Fibroblast of upper back skin (primary cell): Measurements from ENCODE around the gene MYO9B.

ENCODE experiments used
- DNase-seq: peaks from one replicate; pipeline ENCODE4 v3.0.0-alpha.2; 2013

MYO9B gene, protein sequence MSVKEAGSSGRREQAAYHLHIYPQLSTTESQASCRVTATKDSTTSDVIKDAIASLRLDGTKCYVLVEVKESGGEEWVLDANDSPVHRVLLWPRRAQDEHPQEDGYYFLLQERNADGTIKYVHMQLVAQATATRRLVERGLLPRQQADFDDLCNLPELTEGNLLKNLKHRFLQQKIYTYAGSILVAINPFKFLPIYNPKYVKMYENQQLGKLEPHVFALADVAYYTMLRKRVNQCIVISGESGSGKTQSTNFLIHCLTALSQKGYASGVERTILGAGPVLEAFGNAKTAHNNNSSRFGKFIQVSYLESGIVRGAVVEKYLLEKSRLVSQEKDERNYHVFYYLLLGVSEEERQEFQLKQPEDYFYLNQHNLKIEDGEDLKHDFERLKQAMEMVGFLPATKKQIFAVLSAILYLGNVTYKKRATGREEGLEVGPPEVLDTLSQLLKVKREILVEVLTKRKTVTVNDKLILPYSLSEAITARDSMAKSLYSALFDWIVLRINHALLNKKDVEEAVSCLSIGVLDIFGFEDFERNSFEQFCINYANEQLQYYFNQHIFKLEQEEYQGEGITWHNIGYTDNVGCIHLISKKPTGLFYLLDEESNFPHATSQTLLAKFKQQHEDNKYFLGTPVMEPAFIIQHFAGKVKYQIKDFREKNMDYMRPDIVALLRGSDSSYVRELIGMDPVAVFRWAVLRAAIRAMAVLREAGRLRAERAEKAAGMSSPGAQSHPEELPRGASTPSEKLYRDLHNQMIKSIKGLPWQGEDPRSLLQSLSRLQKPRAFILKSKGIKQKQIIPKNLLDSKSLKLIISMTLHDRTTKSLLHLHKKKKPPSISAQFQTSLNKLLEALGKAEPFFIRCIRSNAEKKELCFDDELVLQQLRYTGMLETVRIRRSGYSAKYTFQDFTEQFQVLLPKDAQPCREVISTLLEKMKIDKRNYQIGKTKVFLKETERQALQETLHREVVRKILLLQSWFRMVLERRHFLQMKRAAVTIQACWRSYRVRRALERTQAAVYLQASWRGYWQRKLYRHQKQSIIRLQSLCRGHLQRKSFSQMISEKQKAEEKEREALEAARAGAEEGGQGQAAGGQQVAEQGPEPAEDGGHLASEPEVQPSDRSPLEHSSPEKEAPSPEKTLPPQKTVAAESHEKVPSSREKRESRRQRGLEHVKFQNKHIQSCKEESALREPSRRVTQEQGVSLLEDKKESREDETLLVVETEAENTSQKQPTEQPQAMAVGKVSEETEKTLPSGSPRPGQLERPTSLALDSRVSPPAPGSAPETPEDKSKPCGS (N-terminal part only)

DNA sequence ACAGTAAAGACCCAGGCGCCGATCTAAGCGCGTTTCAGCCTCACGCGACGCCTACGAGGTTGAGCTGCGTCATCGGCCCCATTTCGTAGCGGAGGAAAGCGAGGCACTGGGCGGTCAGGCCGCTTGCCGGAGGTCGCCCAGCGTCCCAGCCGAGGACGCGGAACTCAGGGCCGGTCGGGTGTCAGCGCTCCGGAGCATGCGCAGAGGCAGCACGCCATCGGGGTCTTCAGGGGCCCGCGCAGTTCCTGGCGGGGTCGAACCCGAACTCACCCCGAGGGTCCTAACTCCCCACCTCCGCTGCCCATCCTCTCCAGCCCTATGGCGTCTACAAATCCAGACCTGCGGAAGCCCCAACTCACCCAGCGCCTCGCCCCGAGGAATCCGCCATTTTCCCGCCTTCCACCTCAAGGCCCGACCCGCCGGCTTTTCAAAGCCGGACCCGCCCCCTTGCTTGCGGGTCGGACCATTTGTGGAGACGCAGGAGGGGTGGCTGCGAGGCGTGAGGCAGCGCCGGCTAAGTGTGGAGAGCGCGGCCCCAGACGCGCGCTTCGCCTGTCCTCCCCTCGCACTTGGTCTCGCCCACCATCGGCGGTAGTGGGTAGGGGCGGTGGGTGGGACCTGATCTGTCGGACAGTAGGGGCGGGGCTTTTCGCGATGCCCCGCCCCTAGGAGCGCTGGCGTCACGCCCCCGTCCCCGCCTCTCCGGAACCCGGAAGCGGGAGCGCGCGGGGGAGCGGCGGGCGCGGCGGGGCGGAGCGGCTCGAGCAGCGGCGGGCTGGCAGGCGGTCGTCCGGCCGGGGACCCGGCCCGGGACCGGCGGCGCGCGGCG, at the start of gene MYO9B, which contains the start of gene HAUS8:
TSS of gene MYO9B (plus strand) at position 743 of the 829 bp plus-strand sequence. CDS start 25,941 bp downstream, outside the sequence.
TSS of gene HAUS8 (minus strand) at position 418 of the 829 bp plus-strand sequence. CDS start at position 388, 30 bp downstream.
- peak; percentile 100 for DNase-seq

- no peak for DNase-seq
Observed at GRCh38 chr19:17025991-17026658, 49.5 kb upstream of the MYO9B start.

DNA sequence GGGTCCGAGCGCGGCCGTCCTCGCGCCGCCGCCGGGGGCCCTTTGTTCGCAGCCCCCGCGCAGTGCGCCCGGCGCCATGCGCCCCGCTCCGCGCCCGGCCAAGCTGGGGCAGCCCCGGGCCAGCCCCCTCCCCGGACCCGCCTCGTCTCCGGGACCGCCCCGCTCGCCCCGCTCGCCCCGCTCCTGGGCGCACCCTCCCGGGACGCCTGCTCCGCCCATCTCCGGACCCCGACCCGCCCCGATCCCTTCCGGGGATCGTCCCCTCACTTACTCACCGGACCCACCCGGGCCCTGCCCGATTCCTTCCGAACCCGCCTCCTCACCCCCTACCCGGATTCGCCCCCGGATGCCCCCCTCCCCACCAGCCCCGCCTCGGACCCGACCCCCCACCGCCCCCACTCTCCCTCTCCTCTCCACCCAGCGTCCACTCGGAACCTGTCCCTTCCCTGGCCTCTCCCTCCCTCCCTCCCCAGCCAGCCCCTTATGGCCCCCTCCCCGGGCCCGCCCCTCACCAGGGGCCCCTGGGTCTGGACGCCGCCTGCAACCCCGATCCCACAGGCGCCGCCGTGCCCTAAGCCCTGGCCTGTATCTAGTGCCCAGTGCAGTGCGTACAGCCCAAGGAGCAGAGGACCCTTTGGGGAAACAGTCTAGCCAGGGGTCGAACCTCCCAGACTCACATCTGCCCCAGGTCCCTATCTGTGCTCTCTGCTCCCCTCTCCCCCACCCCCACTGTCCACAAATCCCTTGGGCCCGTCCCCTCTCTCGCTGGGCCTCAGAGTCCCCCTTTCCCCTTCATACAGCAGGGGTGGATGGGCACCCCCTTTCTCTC, 48.7 kb upstream of the MYO9B start, which contains the start of gene CPAMD8:
TSS of gene CPAMD8 (minus strand) at position 105 of the 829 bp plus-strand sequence. CDS start 168 bp downstream, outside the sequence.
- DNase-seq = no peak

GRCh38 chr19:17027535-17027975, 48.0 kb upstream of the MYO9B start:
- DNase-seq = no peak

DNA sequence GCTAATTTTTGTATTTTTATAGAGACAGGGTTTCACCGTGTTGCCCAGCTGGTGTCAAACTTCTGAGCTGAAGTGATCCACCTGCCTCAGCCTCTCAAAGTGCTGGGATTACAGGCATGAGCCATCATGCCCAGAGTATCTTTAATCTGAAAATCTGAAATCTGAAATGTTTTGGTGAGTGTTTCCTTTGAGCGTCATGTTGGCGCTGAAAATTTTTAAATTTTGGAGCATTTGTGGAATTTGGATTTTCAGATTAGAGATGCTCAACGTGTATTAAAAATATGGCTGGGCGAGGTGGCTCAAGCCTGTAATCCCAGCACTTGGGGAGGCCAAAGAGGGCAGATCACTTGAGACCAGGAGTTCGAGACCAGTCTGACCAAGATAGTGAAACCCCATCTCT, 43.8 kb upstream of the MYO9B start:
- DNase-seq = no peak

DNA sequence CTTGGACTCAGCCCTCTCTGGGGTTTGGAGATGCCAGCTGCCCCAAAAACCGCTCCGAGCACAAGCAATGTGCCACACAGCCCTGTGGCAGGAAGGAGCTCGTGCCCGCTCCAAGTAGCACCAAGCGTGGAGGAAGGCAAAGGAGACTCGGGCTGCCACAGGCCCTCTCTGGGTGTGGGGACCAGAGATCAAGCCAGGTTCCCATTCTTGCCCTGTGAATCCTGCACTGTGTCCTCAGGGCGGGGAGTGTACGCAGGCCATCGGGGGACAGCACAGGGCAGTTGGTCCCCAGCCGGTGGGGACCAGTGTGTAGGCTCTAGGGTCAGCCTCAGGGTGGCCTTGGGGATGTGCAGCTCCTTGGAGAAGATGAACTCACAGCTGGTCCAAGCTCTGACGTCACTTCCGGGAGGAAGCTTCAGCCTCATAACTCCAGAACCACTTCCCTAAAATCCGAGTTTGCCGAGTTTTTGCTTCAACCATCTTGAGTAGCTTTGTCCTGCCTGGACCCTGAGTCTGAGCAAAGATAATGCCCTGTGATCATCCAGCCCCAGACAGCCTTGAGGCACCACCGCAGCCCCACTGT, 39.6 kb upstream of the MYO9B start:
- DNase-seq = no peak

- no peak for DNase-seq
Observed at GRCh38 chr19:17036640-17037039, 38.9 kb upstream of the MYO9B start.

GRCh38 chr19:17037184-17037583, 38.4 kb upstream of the MYO9B start:
- no peak for DNase-seq

DNA sequence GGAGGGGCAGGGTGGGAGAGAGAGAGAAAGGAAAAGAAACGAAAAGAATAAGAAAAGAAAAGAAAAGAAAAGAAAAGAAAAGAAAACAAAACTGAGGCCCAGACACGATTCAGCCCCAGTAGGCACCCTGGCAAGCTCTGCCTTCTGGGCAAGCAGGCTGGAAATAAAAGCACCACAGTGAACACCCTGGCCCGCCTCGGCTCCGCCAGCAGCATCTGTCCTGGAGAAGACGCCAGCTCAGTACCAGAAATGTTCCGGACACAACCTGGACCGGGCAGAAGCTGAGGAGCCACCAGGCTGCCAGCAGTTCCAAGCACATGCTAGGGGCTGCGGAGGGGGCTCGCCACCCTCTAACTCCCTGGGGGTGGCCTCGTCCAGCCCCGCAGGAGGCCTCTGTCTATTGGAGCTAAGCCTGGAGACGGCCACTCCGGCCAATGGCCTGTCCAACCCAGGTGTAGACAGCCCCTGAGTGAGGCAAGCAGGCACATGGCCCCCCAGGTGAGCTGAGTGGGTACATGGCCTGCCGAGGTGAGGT, 37.5 kb upstream of the MYO9B start:
- DNase-seq = no peak

DNA sequence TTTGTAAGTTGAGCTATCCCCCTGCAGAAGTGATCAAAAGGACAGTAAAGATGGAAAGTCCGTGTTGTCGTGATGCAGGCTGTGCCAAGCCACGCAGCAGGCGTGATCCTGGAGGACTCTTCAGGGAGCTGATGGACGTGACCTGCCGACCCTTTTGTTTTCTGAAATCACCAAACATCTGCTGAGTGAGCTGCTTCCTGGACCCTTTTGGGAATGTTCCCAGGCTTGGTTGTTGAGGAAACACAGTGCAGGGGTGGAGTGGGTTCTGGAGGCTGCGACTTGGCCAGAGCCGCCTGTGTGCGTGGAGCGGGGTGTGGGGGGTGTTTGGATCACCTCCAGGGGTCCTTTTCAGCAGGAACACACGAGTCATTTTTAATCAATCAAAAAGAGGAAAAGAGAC, 33.6 kb upstream of the MYO9B start:
- DNase-seq = peak; percentile 5

DNA sequence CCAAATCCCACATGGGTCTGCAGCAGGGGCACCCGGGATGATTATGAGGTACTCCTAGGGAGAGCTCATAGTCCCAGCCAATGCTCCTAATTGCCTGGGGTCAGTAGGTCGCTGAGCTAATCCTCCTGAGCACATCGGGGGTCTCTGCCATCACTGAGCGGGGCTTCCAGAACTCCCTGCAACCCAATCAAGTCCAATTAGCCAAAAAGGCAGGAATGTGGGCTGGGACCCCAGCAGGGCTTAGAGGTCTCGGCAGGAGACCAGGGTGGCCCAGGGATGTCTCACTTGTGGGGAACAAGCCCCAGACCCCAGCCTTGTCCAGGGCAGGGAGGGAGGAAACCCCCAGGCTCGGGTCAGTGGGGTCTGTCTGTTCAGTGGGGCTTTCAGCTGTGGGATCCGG, 31.8 kb upstream of the MYO9B start:
- no peak for DNase-seq

GRCh38 chr19:17045907-17046502, 29.6 kb upstream of the MYO9B start:
- no peak for DNase-seq

- no peak for DNase-seq
Observed at GRCh38 chr19:17048885-17049453, 26.6 kb upstream of the MYO9B start.

- DNase-seq = peak; percentile 44
Observed at GRCh38 chr19:17049711-17050280, 25.8 kb upstream of the MYO9B start.

DNA sequence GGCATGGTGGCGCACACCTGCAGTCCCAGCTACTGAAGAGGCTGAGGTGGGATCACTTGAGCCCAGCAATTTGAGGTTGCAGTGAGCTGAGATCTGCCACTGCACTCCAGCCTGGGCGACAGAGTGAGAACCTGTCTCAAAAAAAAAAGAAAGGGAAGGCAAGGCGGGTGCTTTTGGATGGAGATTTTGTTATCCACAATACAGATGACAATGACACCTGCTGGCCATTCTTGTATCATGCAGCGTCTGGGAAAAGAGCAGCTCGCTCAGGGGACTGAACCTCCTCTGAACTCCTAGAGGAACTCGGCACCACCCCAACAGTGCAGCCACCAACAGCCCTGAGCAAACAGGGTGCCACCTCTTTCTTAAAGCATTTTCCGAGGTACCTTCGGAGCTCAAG, 23.1 kb upstream of the MYO9B start:
- peak; percentile 51 for DNase-seq

DNA sequence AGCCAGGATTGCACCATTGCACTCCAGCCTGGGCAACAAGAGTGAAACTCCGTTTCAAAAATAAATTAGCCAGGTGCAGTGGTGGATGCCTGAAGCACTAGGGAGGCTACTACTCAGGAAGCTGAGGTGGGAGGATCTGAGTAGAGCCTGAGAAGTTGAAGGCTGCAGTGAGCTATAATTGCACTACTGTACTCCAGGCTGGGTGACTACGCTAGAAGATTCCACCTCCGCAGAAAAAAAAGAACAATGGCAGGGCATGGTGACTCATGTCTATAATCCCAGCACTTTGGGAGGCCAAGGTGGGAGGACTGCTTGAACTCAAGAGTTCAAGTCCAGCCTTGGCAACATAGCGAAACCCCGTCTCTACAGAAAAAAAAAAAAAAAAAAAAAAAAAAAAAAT, 20.8 kb upstream of the MYO9B start:
- no peak for DNase-seq

- DNase-seq = no peak
Observed at GRCh38 chr19:17055636-17056035, 19.9 kb upstream of the MYO9B start.

GRCh38 chr19:17058236-17058635, 17.3 kb upstream of the MYO9B start:
- no peak for DNase-seq
